ENCODE data around the gene SLC2A13.

Gene SLC2A13

GRCh38 chr12:39989501-39989900 lies 116.4 kb downstream of the SLC2A13 start:
- TF ChIP-seq TAF1 (IDR thresholded peaks at IDR 0.05; ENCODE audit: low read depth) (no peak), TCF12 (IDR thresholded peaks at IDR 0.05; ENCODE audit: low read depth) (no peak), EP300 (IDR thresholded peaks at IDR 0.05; ENCODE audit: borderline replicate concordance) (no peak), CREB1 (IDR thresholded peaks at IDR 0.05; ENCODE audit: low read depth) (no peak), TEAD4 (IDR thresholded peaks at IDR 0.05) (no peak), USF1 (IDR thresholded peaks at IDR 0.05) (no peak), FOXM1 (IDR thresholded peaks at IDR 0.05; ENCODE audit: borderline replicate concordance, low read depth) (no peak), MAX (IDR thresholded peaks at IDR 0.05) (no peak), REST (IDR thresholded peaks at IDR 0.05; ENCODE audit: low read depth) (no peak), EGR1 (IDR thresholded peaks at IDR 0.05) (no peak), NFIC (IDR thresholded peaks at IDR 0.05) (no peak), ZBTB7A (IDR thresholded peaks at IDR 0.05; ENCODE audit: low read depth) (no peak)

GRCh38 chr12:39988574-39988973 lies 117.3 kb downstream of the SLC2A13 start:
- no peak for TF ChIP-seq FOXM1 (IDR thresholded peaks at IDR 0.05; ENCODE audit: borderline replicate concordance, low read depth)

GRCh38 chr12:39986674-39987073 lies 119.2 kb downstream of the SLC2A13 start:
- TF ChIP-seq CREB1 (IDR thresholded peaks at IDR 0.05; ENCODE audit: low read depth) (no peak), EGR1 (IDR thresholded peaks at IDR 0.05) (no peak), ZBTB7A (IDR thresholded peaks at IDR 0.05; ENCODE audit: low read depth) (no peak), USF1 (IDR thresholded peaks at IDR 0.05) (no peak), NFIC (IDR thresholded peaks at IDR 0.05) (no peak), TEAD4 (IDR thresholded peaks at IDR 0.05) (no peak), CEBPB (IDR thresholded peaks at IDR 0.05) (no peak), FOXM1 (IDR thresholded peaks at IDR 0.05; ENCODE audit: borderline replicate concordance, low read depth) (no peak), TAF1 (IDR thresholded peaks at IDR 0.05; ENCODE audit: low read depth) (no peak), RAD21 (IDR thresholded peaks at IDR 0.05; ENCODE audit: low read depth) (no peak), EP300 (IDR thresholded peaks at IDR 0.05; ENCODE audit: borderline replicate concordance) (no peak), REST (IDR thresholded peaks at IDR 0.05; ENCODE audit: low read depth) (no peak), TCF12 (IDR thresholded peaks at IDR 0.05; ENCODE audit: low read depth) (no peak), YY1 (IDR thresholded peaks at IDR 0.05; ENCODE audit: low read depth) (no peak), MAX (IDR thresholded peaks at IDR 0.05) (no peak)

GRCh38 chr12:39984670-39985069 lies 121.2 kb downstream of the SLC2A13 start:
- TF ChIP-seq USF1 (IDR thresholded peaks at IDR 0.05) (no peak), RAD21 (IDR thresholded peaks at IDR 0.05; ENCODE audit: low read depth) (no peak), TAF1 (IDR thresholded peaks at IDR 0.05; ENCODE audit: low read depth) (no peak), MAX (IDR thresholded peaks at IDR 0.05) (no peak), NFIC (IDR thresholded peaks at IDR 0.05) (no peak), CREB1 (IDR thresholded peaks at IDR 0.05; ENCODE audit: low read depth) (no peak), ZBTB7A (IDR thresholded peaks at IDR 0.05; ENCODE audit: low read depth) (no peak), YY1 (IDR thresholded peaks at IDR 0.05; ENCODE audit: low read depth) (no peak), TEAD4 (IDR thresholded peaks at IDR 0.05) (no peak), TCF12 (IDR thresholded peaks at IDR 0.05; ENCODE audit: low read depth) (no peak), CEBPB (IDR thresholded peaks at IDR 0.05) (no peak), EGR1 (IDR thresholded peaks at IDR 0.05) (no peak), REST (IDR thresholded peaks at IDR 0.05; ENCODE audit: low read depth) (no peak)
